ENCODE measurements around the gene CHID1. TPM values are rescaled to one million over a fixed set of nuclear protein-coding genes. Genes with fewer than 3 reads are reported as not detected.

CHID1 gene
- total and polyA plus RNA-seq, 4 donors = 41.7 to 92.2 (median 48.8) TPM

DNA sequence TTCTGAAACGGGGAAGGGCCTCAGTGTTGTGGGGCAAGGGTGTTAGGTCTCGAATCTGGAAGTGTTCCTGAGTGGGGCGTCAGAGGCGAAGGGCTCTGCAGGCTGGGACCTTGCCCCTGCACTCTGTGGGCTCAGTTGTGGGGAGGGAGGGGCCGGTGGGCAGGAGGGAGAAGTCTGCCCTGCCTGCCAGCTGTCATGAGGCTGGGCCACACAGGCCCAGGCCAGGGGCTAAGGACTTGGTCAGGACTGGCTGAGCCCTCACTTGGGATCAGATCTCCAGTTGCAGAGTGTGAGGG lies 82.8 kb downstream of the CHID1 start, which contains the start of gene CRACR2B:
Gene CRACR2B (plus strand): TSS at position 23 of the 296 bp plus-strand sequence. CDS start 689 bp downstream, outside the sequence.
- Histone ChIP-seq H3K4me3 (peak within 1 kb of the TSS; percentile 24), H3K27me3 (ENCODE audit: control insufficient read depth in 3 of 3, insufficient read depth in 3 of 3, low read length in 2 of 3) (peaks cover 0 to 24% (median 19%) of the 10 kb centered on the region in 3 donors), H3K27ac (ENCODE audit: low read depth in 1 of 2, low read length in 1 of 2) (peak within 1 kb of the TSS; percentile 75 to 84), H3K4me1 (ENCODE audit: control insufficient read depth in 5 of 5, insufficient read depth in 5 of 5, low read length in 5 of 5) (peaks cover 0 to 65% (median 35%) of the 10 kb centered on the region in 5 donors), H3K9me3 (ENCODE audit: control insufficient read depth in 4 of 4, insufficient read depth in 3 of 4, low read length in 3 of 4) (peaks cover 0 to 3% (median 0%) of the 10 kb centered on the region in 4 donors), H3K9ac (ENCODE audit: insufficient read depth in 1 of 2, low read length in 2 of 2) (no peak within 1 kb of the TSS), H3K36me3 (ENCODE audit: control insufficient read depth in 4 of 4, insufficient read depth in 4 of 4, low read length in 4 of 4) (peaks cover 0 to 22% (median 1%) of the 10 kb centered on the region in 4 donors)
- 17 to 31% methylated on average over 5 of the region's 5 CpGs for WGBS, 2 donors
- ATAC-seq (ENCODE audit: insufficient read depth, low FRiP score) (no peak), DNase-seq (no peak)
- TF ChIP-seq, protein P1, sequence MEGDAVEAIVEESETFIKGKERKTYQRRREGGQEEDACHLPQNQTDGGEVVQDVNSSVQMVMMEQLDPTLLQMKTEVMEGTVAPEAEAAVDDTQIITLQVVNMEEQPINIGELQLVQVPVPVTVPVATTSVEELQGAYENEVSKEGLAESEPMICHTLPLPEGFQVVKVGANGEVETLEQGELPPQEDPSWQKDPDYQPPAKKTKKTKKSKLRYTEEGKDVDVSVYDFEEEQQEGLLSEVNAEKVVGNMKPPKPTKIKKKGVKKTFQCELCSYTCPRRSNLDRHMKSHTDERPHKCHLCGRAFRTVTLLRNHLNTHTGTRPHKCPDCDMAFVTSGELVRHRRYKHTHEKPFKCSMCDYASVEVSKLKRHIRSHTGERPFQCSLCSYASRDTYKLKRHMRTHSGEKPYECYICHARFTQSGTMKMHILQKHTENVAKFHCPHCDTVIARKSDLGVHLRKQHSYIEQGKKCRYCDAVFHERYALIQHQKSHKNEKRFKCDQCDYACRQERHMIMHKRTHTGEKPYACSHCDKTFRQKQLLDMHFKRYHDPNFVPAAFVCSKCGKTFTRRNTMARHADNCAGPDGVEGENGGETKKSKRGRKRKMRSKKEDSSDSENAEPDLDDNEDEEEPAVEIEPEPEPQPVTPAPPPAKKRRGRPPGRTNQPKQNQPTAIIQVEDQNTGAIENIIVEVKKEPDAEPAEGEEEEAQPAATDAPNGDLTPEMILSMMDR (IDR thresholded peaks at IDR 0.05; ENCODE audit: control extremely low read depth, extremely low read depth) = no peak

GRCh38 chr11:827146-827896 lies 83.3 kb downstream of the CHID1 start:
- TF ChIP-seq, protein P1 (IDR thresholded peaks at IDR 0.05; ENCODE audit: control extremely low read depth, extremely low read depth) = no peak
- 4 to 8% methylated on average over 40 to 66 of the region's 66 CpGs for WGBS, 2 donors
- Histone ChIP-seq H3K27me3 (ENCODE audit: control insufficient read depth in 3 of 3, insufficient read depth in 3 of 3, low read length in 2 of 3) (peaks cover 0 to 24% (median 19%) of the 10 kb centered on the region in 3 donors), H3K9ac (ENCODE audit: insufficient read depth in 1 of 2, low read length in 2 of 2) (no peak overlapping the region), H3K9me3 (ENCODE audit: control insufficient read depth in 4 of 4, insufficient read depth in 3 of 4, low read length in 3 of 4) (peaks cover 0 to 3% (median 0%) of the 10 kb centered on the region in 4 donors), H3K4me3 (peak overlapping the region; percentile 24), H3K27ac (ENCODE audit: low read depth in 1 of 2, low read length in 1 of 2) (peak overlapping the region; percentile 41 to 84), H3K36me3 (ENCODE audit: control insufficient read depth in 4 of 4, insufficient read depth in 4 of 4, low read length in 4 of 4) (peaks cover 0 to 25% (median 2%) of the 10 kb centered on the region in 4 donors), H3K4me1 (ENCODE audit: control insufficient read depth in 5 of 5, insufficient read depth in 5 of 5, low read length in 5 of 5) (peaks cover 0 to 63% (median 35%) of the 10 kb centered on the region in 5 donors)
- DNase-seq (no peak), ATAC-seq (ENCODE audit: insufficient read depth, low FRiP score) (no peak)

DNA sequence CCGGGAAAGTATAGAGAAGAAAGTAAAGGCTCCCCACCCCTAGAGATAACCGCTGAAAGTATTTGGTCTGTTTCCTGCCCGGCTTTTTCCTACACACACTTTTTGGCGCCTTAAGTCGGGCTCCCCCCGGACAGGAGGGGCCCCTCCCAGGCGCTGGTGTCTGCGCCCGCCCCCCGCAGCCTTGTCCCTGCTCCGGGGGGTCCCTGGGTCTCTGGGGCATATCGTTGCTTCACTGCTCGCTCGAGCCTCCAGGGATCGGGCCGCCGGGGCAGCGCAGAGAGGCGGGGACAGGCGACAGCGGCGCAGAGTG lies 83.8 kb downstream of the CHID1 start:
- Histone ChIP-seq H3K27me3 (ENCODE audit: control insufficient read depth in 3 of 3, insufficient read depth in 3 of 3, low read length in 2 of 3) (peaks cover 0 to 22% (median 19%) of the 10 kb centered on the region in 3 donors), H3K4me1 (ENCODE audit: control insufficient read depth in 5 of 5, insufficient read depth in 5 of 5, low read length in 5 of 5) (peaks cover under 1 to 57% (median 35%) of the 10 kb centered on the region in 5 donors), H3K27ac (ENCODE audit: low read depth in 1 of 2, low read length in 1 of 2) (peak overlapping the region; percentile 41 to 84), H3K36me3 (ENCODE audit: control insufficient read depth in 4 of 4, insufficient read depth in 4 of 4, low read length in 4 of 4) (peaks cover 0 to 31% (median 2%) of the 10 kb centered on the region in 4 donors), H3K9ac (ENCODE audit: insufficient read depth in 1 of 2, low read length in 2 of 2) (no peak overlapping the region), H3K9me3 (ENCODE audit: control insufficient read depth in 4 of 4, insufficient read depth in 3 of 4, low read length in 3 of 4) (peaks cover 0 to 3% (median 0%) of the 10 kb centered on the region in 4 donors), H3K4me3 (peak overlapping the region; percentile 24)
- DNase-seq = no peak
- TF ChIP-seq, protein P1 (IDR thresholded peaks at IDR 0.05; ENCODE audit: control extremely low read depth, extremely low read depth) = no peak
- no peak for ATAC-seq (ENCODE audit: insufficient read depth, low FRiP score)
- WGBS, 2 donors = 0 to 1% methylated on average over 22 of the region's 22 CpGs
